Vagina (tissue), 2 donors: ENCODE measurements around the gene TKTL1.

ENCODE experiments used
- POLR2A ChIP-seq, 2 donors: fragments of 450-650 bp; IDR thresholded peaks; one replicate each; pipeline ENCODE4 v1.6.1; 2017; ENCODE audit warnings: antibody characterized with exemption in 2 of 2, mild to moderate bottlenecking in 2 of 2, moderate library complexity in 2 of 2
- POLR2AphosphoS5 ChIP-seq, 2 donors: sonication (generic); formaldehyde crosslinking; IDR thresholded peaks; one replicate each; pipeline ENCODE4 v1.9.0; 2017; ENCODE audit warnings: antibody characterized with exemption in 2 of 2, mild to moderate bottlenecking in 2 of 2, low read depth in 1 of 2; ENCODE audit not compliant: insufficient read depth in 1 of 2
- TF ChIP-seq, protein P1 (sequence below), 3 experiments: fragments of 450-650 bp in 2 of 3; fragments of 200-600 bp in 1 of 3; sonication (generic) in 1 of 3; IDR thresholded peaks; one replicate each; pipeline ENCODE4 v1.5.1; 2017 to 2019; ENCODE audit warnings: antibody characterized with exemption in 3 of 3, mild to moderate bottlenecking in 2 of 3, moderate library complexity in 2 of 3

DNA sequence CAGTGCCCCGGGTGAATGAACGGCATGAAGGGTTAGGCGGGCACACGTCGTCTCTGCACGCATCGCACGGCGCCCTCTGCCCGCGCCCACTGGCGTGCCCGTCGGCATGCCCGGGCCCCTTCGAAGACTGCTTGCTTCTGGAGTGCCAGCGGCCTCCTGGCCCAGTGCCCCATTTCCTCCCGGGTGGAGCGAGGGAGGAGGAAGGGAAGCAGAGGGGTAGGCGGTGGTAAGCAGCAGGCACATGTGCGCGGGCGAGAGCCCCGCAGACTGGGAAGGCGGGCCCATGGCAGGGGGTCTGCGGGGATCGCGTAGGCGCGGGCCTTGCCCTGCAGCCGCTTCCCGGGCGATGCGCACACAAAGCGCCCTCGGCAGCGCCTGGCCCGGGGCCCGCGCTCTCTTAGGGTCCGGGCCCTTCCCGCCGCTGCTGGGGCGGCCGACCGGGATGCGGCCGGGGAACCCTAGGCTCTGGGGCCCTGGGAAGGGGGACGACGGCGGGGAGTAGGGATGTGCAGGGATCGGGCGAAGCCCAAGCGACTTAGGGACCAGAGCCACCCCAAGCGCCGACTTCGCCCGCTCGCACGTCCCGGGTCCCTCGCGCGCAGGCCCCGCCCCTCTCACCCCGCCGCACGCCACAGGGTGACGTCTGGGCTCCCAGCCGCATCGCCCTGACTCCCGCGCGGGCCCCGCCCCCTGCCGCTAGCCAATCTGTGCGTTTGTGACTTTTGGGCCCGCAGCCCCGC is 82.6 kb downstream of the TKTL1 start:
- TF ChIP-seq, protein P1, sequence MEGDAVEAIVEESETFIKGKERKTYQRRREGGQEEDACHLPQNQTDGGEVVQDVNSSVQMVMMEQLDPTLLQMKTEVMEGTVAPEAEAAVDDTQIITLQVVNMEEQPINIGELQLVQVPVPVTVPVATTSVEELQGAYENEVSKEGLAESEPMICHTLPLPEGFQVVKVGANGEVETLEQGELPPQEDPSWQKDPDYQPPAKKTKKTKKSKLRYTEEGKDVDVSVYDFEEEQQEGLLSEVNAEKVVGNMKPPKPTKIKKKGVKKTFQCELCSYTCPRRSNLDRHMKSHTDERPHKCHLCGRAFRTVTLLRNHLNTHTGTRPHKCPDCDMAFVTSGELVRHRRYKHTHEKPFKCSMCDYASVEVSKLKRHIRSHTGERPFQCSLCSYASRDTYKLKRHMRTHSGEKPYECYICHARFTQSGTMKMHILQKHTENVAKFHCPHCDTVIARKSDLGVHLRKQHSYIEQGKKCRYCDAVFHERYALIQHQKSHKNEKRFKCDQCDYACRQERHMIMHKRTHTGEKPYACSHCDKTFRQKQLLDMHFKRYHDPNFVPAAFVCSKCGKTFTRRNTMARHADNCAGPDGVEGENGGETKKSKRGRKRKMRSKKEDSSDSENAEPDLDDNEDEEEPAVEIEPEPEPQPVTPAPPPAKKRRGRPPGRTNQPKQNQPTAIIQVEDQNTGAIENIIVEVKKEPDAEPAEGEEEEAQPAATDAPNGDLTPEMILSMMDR (IDR thresholded peaks at IDR 0.05) = no peak
- TF ChIP-seq POLR2AphosphoS5 (IDR thresholded peaks at IDR 0.05; ENCODE audit: insufficient read depth in 1 of 2, low read depth in 1 of 2) (peak in 1 of 2 donors; percentile 82), POLR2A (IDR thresholded peaks at IDR 0.05) (peak in 1 of 2 donors; percentile 90)
